Smooth muscle cell (in vitro differentiated cells): ENCODE data around the gene CIT. TPM values are rescaled to one million over a fixed set of nuclear protein-coding genes. Genes with fewer than 3 reads are reported as not detected.

Experiments used
- DNase-seq: peaks from one replicate; lab custom pipeline; 2025; ENCODE audit not compliant: unreplicated experiment; lab: John Stamatoyannopoulos, UW
- H2AFZ ChIP-seq: fragments of 200-600 bp; sonication (generic); 2 replicates; pipeline ENCODE4 v1.6.0; 2016; ENCODE audit warnings: antibody characterized with exemption, low read depth, mild to moderate bottlenecking
- H3F3A ChIP-seq: fragments of 200-600 bp; sonication (generic); 2 replicates; pipeline ENCODE4 v1.6.0; 2017; ENCODE audit warnings: antibody characterized with exemption, low read depth
- H3K27ac ChIP-seq: fragments of 200-600 bp; sonication (generic); 2 replicates; pipeline ENCODE4 v1.5.1; 2016; ENCODE audit warnings: low read depth, mild to moderate bottlenecking
- H3K27me3 ChIP-seq: fragments of 200-600 bp; sonication (generic); 2 replicates; pipeline ENCODE4 v1.6.1; 2016; ENCODE audit warnings: low read depth, mild to moderate bottlenecking
- H3K36me3 ChIP-seq: fragments of 200-600 bp; sonication (generic); 2 replicates; pipeline ENCODE4 v1.5.1; 2016; ENCODE audit warnings: low read depth
- H3K4me1 ChIP-seq: fragments of 200-600 bp; sonication (generic); 2 replicates; pipeline ENCODE4 v1.5.1; 2016; ENCODE audit warnings: low read depth
- H3K4me2 ChIP-seq: fragments of 200-600 bp; sonication (generic); 2 replicates; pipeline ENCODE4 v1.6.0; 2016; ENCODE audit warnings: mild to moderate bottlenecking
- H3K4me3 ChIP-seq: fragments of 200-600 bp; sonication (generic); 2 replicates; pipeline ENCODE4 v1.5.1; 2016; ENCODE audit warnings: mild to moderate bottlenecking
- H3K79me2 ChIP-seq: fragments of 200-600 bp; sonication (generic); 2 replicates; pipeline ENCODE4 v1.6.0; 2016; ENCODE audit warnings: low read depth, mild to moderate bottlenecking
- H3K9ac ChIP-seq: fragments of 200-600 bp; sonication (generic); 2 replicates; pipeline ENCODE4 v1.6.0; 2016; ENCODE audit warnings: low read depth
- H3K9me3 ChIP-seq: fragments of 200-600 bp; sonication (generic); replicated peaks from 2 replicates; pipeline ENCODE4 v1.5.1; 2016; ENCODE audit warnings: low read depth
- H4K20me1 ChIP-seq: fragments of 200-600 bp; sonication (generic); 2 replicates; pipeline ENCODE4 v1.6.0; 2016; ENCODE audit warnings: low read depth
- WGBS: methylation state at CpG from one replicate; pipeline ENCODE4 v1.1.7; 2016; ENCODE audit warnings: low lambda C conversion rate; 5-methylcytosine and 5-hydroxymethylcytosine counted together
- polyA plus RNA-seq: library from polyadenylated mRNA; unstranded; fragments of >200 nt; fragmentation: Nextera tagmentation; extraction: Ambion mirVana; gene quantifications from 2 replicates; pipeline ENCODE4 v1.2.1, GENCODE V29; 2016
- total RNA-seq: library from RNA; depleted of rRNA; stranded (reverse); fragments of >200 nt; gene quantifications from 2 replicates; pipeline ENCODE4 v1.2.3, GENCODE V29; 2014
- TF ChIP-seq, protein P1 (sequence below): fragments of 200-600 bp; sonication (generic); IDR thresholded peaks from 2 replicates; pipeline ENCODE4 v1.5.1; 2017; ENCODE audit warnings: borderline replicate concordance, mild to moderate bottlenecking, antibody characterized with exemption; ENCODE audit not compliant: insufficient read depth, poor library complexity, severe bottlenecking

CIT gene
- total and polyA plus RNA-seq, 2 experiments from 2014 or later: 3.2 to 9.1 TPM

DNA sequence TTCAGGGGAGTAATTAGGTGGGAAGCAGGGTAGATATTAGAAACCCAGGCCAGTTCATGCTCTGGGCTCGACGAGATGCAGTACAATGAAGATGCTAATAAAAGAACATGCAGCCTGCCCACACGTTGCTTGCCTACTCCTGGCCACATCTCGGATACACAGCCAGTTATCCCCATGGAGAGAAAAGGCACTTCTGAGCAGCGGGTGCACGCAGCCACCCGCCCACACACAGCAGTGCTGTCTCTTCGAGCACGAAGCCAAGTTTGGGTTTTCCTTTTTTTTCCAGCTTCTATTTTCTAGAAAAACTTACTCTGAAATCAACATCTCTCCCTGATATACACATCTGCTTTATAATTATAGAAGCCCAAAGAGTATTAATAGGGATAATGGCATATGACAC is 85.7 kb downstream of the CIT start:
- no peaks in the 10 kb centered on the region for H3F3A ChIP-seq
- no peak overlapping the region for H2AFZ ChIP-seq
- no peaks in the 10 kb centered on the region for H3K4me1 ChIP-seq
- TF ChIP-seq, protein P1, sequence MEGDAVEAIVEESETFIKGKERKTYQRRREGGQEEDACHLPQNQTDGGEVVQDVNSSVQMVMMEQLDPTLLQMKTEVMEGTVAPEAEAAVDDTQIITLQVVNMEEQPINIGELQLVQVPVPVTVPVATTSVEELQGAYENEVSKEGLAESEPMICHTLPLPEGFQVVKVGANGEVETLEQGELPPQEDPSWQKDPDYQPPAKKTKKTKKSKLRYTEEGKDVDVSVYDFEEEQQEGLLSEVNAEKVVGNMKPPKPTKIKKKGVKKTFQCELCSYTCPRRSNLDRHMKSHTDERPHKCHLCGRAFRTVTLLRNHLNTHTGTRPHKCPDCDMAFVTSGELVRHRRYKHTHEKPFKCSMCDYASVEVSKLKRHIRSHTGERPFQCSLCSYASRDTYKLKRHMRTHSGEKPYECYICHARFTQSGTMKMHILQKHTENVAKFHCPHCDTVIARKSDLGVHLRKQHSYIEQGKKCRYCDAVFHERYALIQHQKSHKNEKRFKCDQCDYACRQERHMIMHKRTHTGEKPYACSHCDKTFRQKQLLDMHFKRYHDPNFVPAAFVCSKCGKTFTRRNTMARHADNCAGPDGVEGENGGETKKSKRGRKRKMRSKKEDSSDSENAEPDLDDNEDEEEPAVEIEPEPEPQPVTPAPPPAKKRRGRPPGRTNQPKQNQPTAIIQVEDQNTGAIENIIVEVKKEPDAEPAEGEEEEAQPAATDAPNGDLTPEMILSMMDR: no peak
- no peak for DNase-seq
- no peak overlapping the region for H3K4me2 ChIP-seq
- H4K20me1 ChIP-seq: no peaks in the 10 kb centered on the region
- no peaks in the 10 kb centered on the region for H3K27me3 ChIP-seq
- H3K4me3 ChIP-seq: no peak overlapping the region
- H3K36me3 ChIP-seq: no peaks in the 10 kb centered on the region
- no peak overlapping the region for H3K9ac ChIP-seq
- H3K79me2 ChIP-seq: no peaks in the 10 kb centered on the region
- H3K27ac ChIP-seq: no peak overlapping the region
- WGBS: 92% methylated on average over 9 of the region's 9 CpGs
- no peaks in the 10 kb centered on the region for H3K9me3 ChIP-seq

DNA sequence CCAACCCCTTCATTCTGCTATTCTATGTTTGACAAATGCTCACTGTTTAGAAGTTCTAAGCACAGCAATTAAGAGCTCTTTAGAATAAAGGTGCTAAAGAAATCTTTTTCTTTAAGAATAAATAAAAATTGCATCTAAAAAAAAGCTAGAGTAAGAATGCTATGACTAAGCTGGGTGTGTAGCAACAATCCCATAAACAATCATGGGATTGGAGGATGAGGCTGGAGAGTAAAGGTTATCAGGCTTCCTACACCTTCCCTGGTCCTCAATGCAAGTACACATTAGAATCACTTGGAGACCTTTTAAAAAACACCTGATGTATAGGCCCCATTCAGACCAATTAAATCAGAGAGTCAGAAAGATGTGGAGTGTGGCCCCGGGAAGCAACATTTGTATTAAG is 88.3 kb downstream of the CIT start:
- no peaks in the 10 kb centered on the region for H3F3A ChIP-seq
- TF ChIP-seq, protein P1: no peak
- no peak overlapping the region for H2AFZ ChIP-seq
- no peaks in the 10 kb centered on the region for H3K79me2 ChIP-seq
- no peak overlapping the region for H3K4me2 ChIP-seq
- no peak overlapping the region for H3K9ac ChIP-seq
- no peaks in the 10 kb centered on the region for H3K9me3 ChIP-seq
- no peaks in the 10 kb centered on the region for H3K36me3 ChIP-seq
- no peaks in the 10 kb centered on the region for H3K27me3 ChIP-seq
- no peak overlapping the region for H3K27ac ChIP-seq
- no peaks in the 10 kb centered on the region for H3K4me1 ChIP-seq
- no peak for DNase-seq
- 93% methylated on average over 1 of the region's 1 CpG for WGBS
- no peak overlapping the region for H3K4me3 ChIP-seq
- H4K20me1 ChIP-seq: no peaks in the 10 kb centered on the region

DNA sequence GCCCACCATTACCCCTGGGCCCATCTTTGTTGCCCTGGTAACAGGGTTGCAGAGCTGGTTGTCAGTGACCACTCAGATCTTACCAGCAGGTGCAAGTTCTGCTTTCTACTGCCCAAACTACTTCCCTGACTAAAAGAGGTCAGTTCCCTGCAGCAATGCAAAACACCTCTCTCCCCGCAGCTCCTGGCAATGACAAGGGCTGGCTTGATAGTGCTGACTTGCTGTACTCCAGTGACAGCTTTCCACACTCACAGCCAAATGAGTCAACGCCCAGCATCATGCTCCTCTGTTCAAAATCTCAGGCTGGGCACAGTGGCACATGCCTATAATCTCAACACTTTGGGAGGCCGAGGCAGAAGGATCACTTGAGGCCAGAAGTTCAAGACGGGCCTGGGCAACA is 90.6 kb downstream of the CIT start:
- Histone ChIP-seq H3K27ac (no peak overlapping the region), H3F3A (no peaks in the 10 kb centered on the region), H3K4me2 (no peak overlapping the region), H4K20me1 (no peaks in the 10 kb centered on the region), H3K4me1 (no peaks in the 10 kb centered on the region), H2AFZ (no peak overlapping the region), H3K27me3 (no peaks in the 10 kb centered on the region), H3K9me3 (no peaks in the 10 kb centered on the region), H3K36me3 (no peaks in the 10 kb centered on the region), H3K9ac (no peak overlapping the region), H3K79me2 (no peaks in the 10 kb centered on the region), H3K4me3 (no peak overlapping the region)
- 97% methylated on average over 4 of the region's 4 CpGs for WGBS
- no peak for DNase-seq
- TF ChIP-seq, protein P1: no peak

DNA sequence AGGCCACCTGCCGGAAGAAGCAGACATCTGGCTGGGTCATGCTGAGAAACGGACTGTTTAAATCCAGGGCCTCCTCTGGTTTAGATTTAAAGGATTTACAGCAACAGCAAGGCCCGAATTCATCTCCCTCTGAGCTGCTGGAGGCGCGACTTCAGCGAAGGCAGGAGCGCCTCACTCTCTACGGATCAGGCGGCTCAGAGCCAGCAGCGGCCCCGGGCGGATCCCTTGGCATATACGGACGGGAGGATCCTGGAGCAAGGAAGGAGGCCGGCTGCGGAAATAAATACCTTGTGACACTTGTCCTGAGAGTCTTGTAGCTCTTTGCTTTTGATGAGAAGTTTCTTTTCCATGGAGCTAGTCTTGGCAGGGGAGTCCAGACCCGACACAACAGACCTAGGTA is 92.4 kb downstream of the CIT start:
- no peak overlapping the region for H2AFZ ChIP-seq
- no peak overlapping the region for H3K4me2 ChIP-seq
- no peaks in the 10 kb centered on the region for H3K9me3 ChIP-seq
- H3K36me3 ChIP-seq: no peaks in the 10 kb centered on the region
- no peak overlapping the region for H3K9ac ChIP-seq
- DNase-seq: no peak
- H3K79me2 ChIP-seq: no peaks in the 10 kb centered on the region
- H3K27ac ChIP-seq: no peak overlapping the region
- WGBS: 96% methylated on average over 17 of the region's 17 CpGs
- H3K4me3 ChIP-seq: no peak overlapping the region
- H3K4me1 ChIP-seq: no peaks in the 10 kb centered on the region
- H3F3A ChIP-seq: no peaks in the 10 kb centered on the region
- no peaks in the 10 kb centered on the region for H4K20me1 ChIP-seq
- TF ChIP-seq, protein P1: no peak
- H3K27me3 ChIP-seq: no peaks in the 10 kb centered on the region
